HCT116 (cell line): ENCODE data around the gene LSP1. TPM values are rescaled to one million over a fixed set of nuclear protein-coding genes. Genes with fewer than 3 reads are reported as not detected.

Source experiments
- ATAC-seq: fragments of 200-7000 bp; cut with Tn5 transposase; 2 replicates; pipeline ENCODE4 v1.9.1; 2020; ENCODE audit warnings: mild to moderate bottlenecking, moderate library complexity
- BruUV-seq: library from RNA; stranded (reverse); fragments of 400-500 nt; replicated peaks from 2 replicates; lab custom pipeline; 2021; lab: Mats Ljungman, UMichigan
- CTCF ChIA-PET: fragments of 300-600 bp; sonication (Branson Sonifier 250); formaldehyde crosslinking; loops from one replicate; lab custom pipeline; 2021; ENCODE audit warnings: antibody characterized with exemption; lab: Charles Lee
- POLR2A ChIA-PET: fragments of 300-600, 350-600 bp; sonication (Branson Sonifier 250); formaldehyde crosslinking; loops from one replicate; lab custom pipeline; 2021; ENCODE audit warnings: antibody characterized with exemption; lab: Charles Lee
- RAD21 ChIA-PET, 2 experiments: fragments of 300-600 bp; sonication (Branson Sonifier 250); formaldehyde crosslinking; loops; one replicate each; lab custom pipeline; 2023; ENCODE audit warnings: low total read pairs in 2 of 2; ENCODE audit not compliant: uncharacterized antibody in 2 of 2, unreplicated experiment in 2 of 2, low non-redundant PET in 1 of 2; lab: Charles Lee
- DNase-seq: peaks from one replicate; pipeline ENCODE4 v3.0.0-alpha.2; 2010; ENCODE audit warnings: low read depth, low spot score
- H2AFZ ChIP-seq: fragments of 200-600 bp; shearing (Covaris generic), sonication (generic); 2 replicates; pipeline ENCODE4 v1.6.1; 2017; ENCODE audit warnings: low read depth, mixed run types, mixed read lengths, antibody characterized with exemption, low read length; ENCODE audit not compliant: poor library complexity, severe bottlenecking
- H3K27ac ChIP-seq: 2 replicates; pipeline ENCODE4 v1.5.1; 2012; ENCODE audit warnings: low read depth, low read length
- H3K27me3 ChIP-seq: fragments of 200-600 bp; sonication (generic); 2 replicates; pipeline ENCODE4 v1.6.1; 2016; ENCODE audit warnings: mixed run types, low read length, mixed read lengths; ENCODE audit not compliant: insufficient read depth
- H3K36me3 ChIP-seq, 2 experiments: fragments of 200-500 bp in 1 of 2; fragments of 200-600 bp in 1 of 2; sonication (Bioruptor generic) in 1 of 2; sonication (generic) in 1 of 2; 2 replicates each; pipeline versions ENCODE4 v1.5.1 to v1.6.1; 2014 to 2016; ENCODE audit warnings: low read length in 2 of 2, inconsistent platforms in 1 of 2, mixed read lengths in 1 of 2, mixed run types in 1 of 2; ENCODE audit not compliant: insufficient read depth in 2 of 2, control insufficient read depth in 1 of 2
- H3K4me1 ChIP-seq, 2 experiments: fragments of 200-600 bp in 1 of 2; sonication (generic) in 1 of 2; 2 replicates each; pipeline versions ENCODE4 v1.5.1 to v1.6.1; 2012 to 2017; ENCODE audit warnings: low read length in 2 of 2, inconsistent platforms in 1 of 2, mild to moderate bottlenecking in 1 of 2, mixed read lengths in 1 of 2, mixed run types in 1 of 2, moderate library complexity in 1 of 2; ENCODE audit not compliant: insufficient read depth in 2 of 2, control insufficient read depth in 1 of 2
- H3K4me2 ChIP-seq: fragments of 200-600 bp; sonication (generic); 2 replicates; pipeline ENCODE4 v1.6.1; 2017; ENCODE audit warnings: mixed run types, low read length, mixed read lengths
- H3K4me3 ChIP-seq, 2 experiments: fragments of 200-600 bp in 1 of 2; sonication (generic) in 1 of 2; replicated peaks in 1 of 2; 2 replicates each; pipeline ENCODE4 v1.5.1; 2011 to 2016; ENCODE audit warnings: low read length in 2 of 2, control low read depth in 1 of 2, low read depth in 1 of 2, mild to moderate bottlenecking in 1 of 2, mixed read lengths in 1 of 2, mixed run types in 1 of 2
- H3K79me2 ChIP-seq: fragments of 200-600 bp; sonication (generic); 2 replicates; pipeline ENCODE4 v1.6.1; 2017; ENCODE audit warnings: mild to moderate bottlenecking, mixed run types, low read length, moderate library complexity, mixed read lengths; ENCODE audit not compliant: insufficient read depth
- H3K9ac ChIP-seq: fragments of 200-600 bp; sonication (generic); 2 replicates; pipeline ENCODE4 v1.6.1; 2016; ENCODE audit warnings: low read length, mixed read lengths
- H3K9me2 ChIP-seq: fragments of 200-600 bp; sonication (generic), shearing (Covaris generic); 2 replicates; pipeline ENCODE4 v1.6.1; 2017; ENCODE audit warnings: mixed run types, mild to moderate bottlenecking, moderate library complexity; ENCODE audit not compliant: insufficient read depth
- H3K9me3 ChIP-seq, 2 experiments: fragments of 200-500 bp in 1 of 2; fragments of 200-600 bp in 1 of 2; sonication (Bioruptor generic) in 1 of 2; sonication (generic) in 1 of 2; 2 replicates each; pipeline ENCODE4 v1.6.1; 2014 to 2017; ENCODE audit warnings: low read length in 2 of 2, mixed read lengths in 2 of 2, inconsistent platforms in 1 of 2, low read depth in 1 of 2, mild to moderate bottlenecking in 1 of 2, mixed run types in 1 of 2, moderate library complexity in 1 of 2; ENCODE audit not compliant: control insufficient read depth in 1 of 2, insufficient read depth in 1 of 2
- H4K20me1 ChIP-seq: fragments of 200-600 bp; sonication (generic), shearing (Covaris generic); 2 replicates; pipeline ENCODE4 v1.6.1; 2017; ENCODE audit warnings: mixed run types, mild to moderate bottlenecking, moderate library complexity; ENCODE audit not compliant: insufficient read depth
- CEBPB ChIP-seq: IDR thresholded peaks from 2 replicates; pipeline ENCODE4 v1.6.1; 2012; ENCODE audit warnings: low read depth
- EGR1 ChIP-seq: IDR thresholded peaks from 2 replicates; pipeline ENCODE4 v1.6.1; 2012; ENCODE audit warnings: low read depth
- EZH2phosphoT487 ChIP-seq: fragments of 200-600 bp; IDR thresholded peaks from 2 replicates; pipeline ENCODE4 v1.6.1; 2018; ENCODE audit warnings: antibody characterized with exemption, borderline replicate concordance
- FOSL1 ChIP-seq: IDR thresholded peaks from 2 replicates; pipeline ENCODE4 v1.6.1; 2012; ENCODE audit warnings: low read depth
- JUND ChIP-seq: IDR thresholded peaks from 2 replicates; pipeline ENCODE4 v1.6.1; 2012
- MAX ChIP-seq: IDR thresholded peaks from 2 replicates; pipeline ENCODE4 v1.6.1; 2012
- POLR2A ChIP-seq: IDR thresholded peaks from 2 replicates; pipeline ENCODE4 v1.7.0; 2011; ENCODE audit warnings: borderline replicate concordance; ENCODE audit not compliant: insufficient read depth, insufficient read length; ENCODE audit errors: extremely low read depth
- SP1 ChIP-seq: IDR thresholded peaks from 2 replicates; pipeline ENCODE4 v1.6.1; 2012; ENCODE audit warnings: low read depth
- ZFX ChIP-seq: fragments of 450-650 bp; IDR thresholded peaks from 2 replicates; pipeline ENCODE4 v1.6.1; 2017
- intact Hi-C: fragments of 100-400 bp; cut with micrococcal nuclease; formaldehyde crosslinking; loops from 2 replicates; pipeline ENCODE4 v1.10.0; 2022
- total RNA-seq: library from RNA; stranded (reverse); gene quantifications from one replicate; pipeline ENCODE4 v1.2.1, GENCODE V29; 2021; ENCODE audit not compliant: unreplicated experiment
- TF ChIP-seq, protein P1 (sequence below), 3 experiments: fragments of 200-600 bp in 1 of 3; sonication (generic) in 1 of 3; IDR thresholded peaks in 2 of 3; conservative IDR thresholded peaks in 1 of 3; 2 replicates each; pipeline ENCODE4 v1.5.1; 2012 to 2017; ENCODE audit warnings: low read depth in 2 of 3, low read length in 2 of 3, antibody characterized with exemption in 1 of 3, borderline replicate concordance in 1 of 3, control low read depth in 1 of 3, mild to moderate bottlenecking in 1 of 3, mixed read lengths in 1 of 3, mixed run types in 1 of 3, moderate library complexity in 1 of 3; ENCODE audit not compliant: insufficient read depth in 1 of 3

Gene LSP1
- total RNA-seq, 1 experiment from 2014 or later, result 1.3 TPM

DNA sequence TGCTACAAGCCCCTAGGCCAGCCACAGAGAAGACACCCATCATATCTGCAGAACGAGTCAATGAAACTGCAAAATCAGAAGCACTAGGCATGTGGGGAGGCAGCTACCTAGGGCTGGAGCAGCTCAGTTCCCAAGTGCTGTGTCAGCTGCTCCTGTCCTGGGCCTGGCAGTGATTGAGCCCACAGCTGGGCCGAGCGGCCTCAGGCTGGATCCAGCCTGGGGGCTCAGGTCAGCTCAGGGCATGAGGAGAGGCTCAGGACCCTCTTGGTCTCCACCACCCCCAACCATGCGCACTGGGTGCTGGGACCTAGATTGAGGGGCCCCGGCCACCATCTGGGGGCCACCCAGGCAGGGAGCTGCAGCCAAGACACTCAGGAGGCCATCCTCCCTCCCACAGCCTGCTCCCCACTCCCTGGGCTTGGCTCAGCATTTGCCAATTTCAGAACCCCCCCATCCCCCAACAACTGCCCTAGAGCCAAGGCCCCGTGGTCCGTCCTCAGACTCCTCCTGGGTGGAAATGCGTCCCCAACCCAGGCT is 64.2 kb downstream of the LSP1 start:
- intact Hi-C loops, result loop anchor here (5.0 kb wide), 1 partner anchor 35 kb away; no protein-coding TSS in a partner anchor
- no peak for TF ChIP-seq JUND
- no peak for TF ChIP-seq SP1
- TF ChIP-seq EZH2phosphoT487, result no peak
- no peak for TF ChIP-seq FOSL1
- TF ChIP-seq, protein P1, sequence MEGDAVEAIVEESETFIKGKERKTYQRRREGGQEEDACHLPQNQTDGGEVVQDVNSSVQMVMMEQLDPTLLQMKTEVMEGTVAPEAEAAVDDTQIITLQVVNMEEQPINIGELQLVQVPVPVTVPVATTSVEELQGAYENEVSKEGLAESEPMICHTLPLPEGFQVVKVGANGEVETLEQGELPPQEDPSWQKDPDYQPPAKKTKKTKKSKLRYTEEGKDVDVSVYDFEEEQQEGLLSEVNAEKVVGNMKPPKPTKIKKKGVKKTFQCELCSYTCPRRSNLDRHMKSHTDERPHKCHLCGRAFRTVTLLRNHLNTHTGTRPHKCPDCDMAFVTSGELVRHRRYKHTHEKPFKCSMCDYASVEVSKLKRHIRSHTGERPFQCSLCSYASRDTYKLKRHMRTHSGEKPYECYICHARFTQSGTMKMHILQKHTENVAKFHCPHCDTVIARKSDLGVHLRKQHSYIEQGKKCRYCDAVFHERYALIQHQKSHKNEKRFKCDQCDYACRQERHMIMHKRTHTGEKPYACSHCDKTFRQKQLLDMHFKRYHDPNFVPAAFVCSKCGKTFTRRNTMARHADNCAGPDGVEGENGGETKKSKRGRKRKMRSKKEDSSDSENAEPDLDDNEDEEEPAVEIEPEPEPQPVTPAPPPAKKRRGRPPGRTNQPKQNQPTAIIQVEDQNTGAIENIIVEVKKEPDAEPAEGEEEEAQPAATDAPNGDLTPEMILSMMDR (IDR thresholded peaks at IDR 0.05 in 2 of 3, conservative IDR thresholded peaks at IDR 0.05 in 1 of 3; ENCODE audit: borderline replicate concordance in 1 of 3, insufficient read depth in 1 of 3, low read depth in 2 of 3, low read length in 2 of 3), result no peak
- no peak for TF ChIP-seq EGR1
- no peak for TF ChIP-seq CEBPB
- no peak for TF ChIP-seq POLR2A
- TF ChIP-seq MAX, result no peak
- no peak for TF ChIP-seq ZFX
- TF ChIP-seq, all 23 proteins: peak for 0
- no peak for ATAC-seq
- RAD21 ChIA-PET, result no interaction called here
- H4K20me1 ChIP-seq, result no peaks in the 10 kb centered on the region
- no peaks in the 10 kb centered on the region for H3K36me3 ChIP-seq
- no peak overlapping the region for H2AFZ ChIP-seq
- BruUV-seq, result no TSS peak
- DNase-seq, result no peak
- H3K27me3 ChIP-seq, result no peaks in the 10 kb centered on the region
- no peak overlapping the region for H3K4me2 ChIP-seq
- CTCF ChIA-PET, result interaction anchor here (0.6 to 1.7 kb wide), 2 partner anchors 12 to 35 kb away, joined by 3 to 7 read pairs; no protein-coding TSS in a partner anchor
- H3K4me1 ChIP-seq, result no peaks in the 10 kb centered on the region
- POLR2A ChIA-PET, result no interaction called here
- H3K9me2 ChIP-seq, result no peaks in the 10 kb centered on the region
- H3K9me3 ChIP-seq, result no peaks in the 10 kb centered on the region
- H3K9ac ChIP-seq, result no peak overlapping the region
- no peak overlapping the region for H3K4me3 ChIP-seq
- H3K27ac ChIP-seq, result no peak overlapping the region
- no peaks in the 10 kb centered on the region for H3K79me2 ChIP-seq
